GM12891 (cell line): ENCODE measurements around the gene SH2D3A.
A peak's percentile ranks its signal among the peaks of the same experiment; 100 is the strongest.

Source experiments
- DNase-seq: peaks from one replicate; pipeline ENCODE4 v3.0.0; 2011; ENCODE audit warnings: low spot score; ENCODE audit not compliant: insufficient read length
- FAIRE-seq: peaks from 2 replicates; lab custom pipeline; 2011; peaks lifted over from hg19 to GRCh38; lab: Jason Lieb, UNC
- PAX5 ChIP-seq: IDR thresholded peaks from 2 replicates; pipeline ENCODE4 v1.6.1; 2011; ENCODE audit warnings: low read length, moderate library complexity, mild to moderate bottlenecking; ENCODE audit not compliant: insufficient read depth, severe bottlenecking
- POLR2A ChIP-seq: IDR thresholded peaks from 2 replicates; pipeline ENCODE4 v1.6.1; 2011; ENCODE audit warnings: low read depth, low read length, control low read depth
- POLR2AphosphoS5 ChIP-seq: IDR thresholded peaks from 2 replicates; pipeline ENCODE4 v1.6.1; 2011; ENCODE audit warnings: low read depth, low read length, control low read depth
- POU2F2 ChIP-seq: IDR thresholded peaks from 2 replicates; pipeline ENCODE4 v1.6.1; 2011; ENCODE audit warnings: low read depth, mild to moderate bottlenecking, control low read depth, low read length, moderate library complexity
- SPI1 ChIP-seq: IDR thresholded peaks from 2 replicates; pipeline ENCODE4 v1.6.1; 2011; ENCODE audit warnings: low read depth, low read length, control low read depth
- TAF1 ChIP-seq: IDR thresholded peaks from 2 replicates; pipeline ENCODE4 v1.6.1; 2011; ENCODE audit warnings: low read depth, low read length, control low read depth

Gene SH2D3A

GRCh38 chr19:6745965-6746364 lies 21.3 kb downstream of the SH2D3A start:
- FAIRE-seq: no peak
- DNase-seq: no peak
- TF ChIP-seq TAF1 (no peak), POU2F2 (no peak), SPI1 (no peak), POLR2AphosphoS5 (no peak), POLR2A (no peak), PAX5 (no peak)

GRCh38 chr19:6744381-6745301 lies 22.6 kb downstream of the SH2D3A start:
- FAIRE-seq (no peak), DNase-seq (no peak)
- TF ChIP-seq POLR2AphosphoS5 (no peak), SPI1 (no peak), POU2F2 (no peak), PAX5 (no peak), POLR2A (no peak), TAF1 (no peak)

GRCh38 chr19:6743714-6744380 lies 23.4 kb downstream of the SH2D3A start:
- FAIRE-seq (no peak), DNase-seq (no peak)
- TF ChIP-seq POU2F2: no peak
- TF ChIP-seq POLR2AphosphoS5: no peak
- no peak for TF ChIP-seq PAX5
- TF ChIP-seq SPI1: no peak
- no peak for TF ChIP-seq TAF1
- TF ChIP-seq POLR2A: no peak

GRCh38 chr19:6743066-6743465 lies 24.2 kb downstream of the SH2D3A start:
- TF ChIP-seq POLR2A (no peak), SPI1 (no peak), POU2F2 (no peak), PAX5 (no peak), POLR2AphosphoS5 (no peak), TAF1 (no peak)
- FAIRE-seq (no peak), DNase-seq (no peak)

- TF ChIP-seq POU2F2: 0 out of 2 replicates have a peak, but pooled peaks have one; percentile 53
- peak; percentile 63 for TF ChIP-seq PAX5
- TF ChIP-seq POLR2AphosphoS5: no peak
- no peak; the same call in 1 of the 2 replicates for TF ChIP-seq TAF1
- TF ChIP-seq SPI1: no peak
- FAIRE-seq (peak; percentile 92), DNase-seq (no peak)
These were observed 26.5 kb downstream of the SH2D3A start for GRCh38 chr19:6740589-6741343.

- TF ChIP-seq POLR2A: no peak
- DNase-seq (no peak), FAIRE-seq (peak; percentile 72)
These were observed 27.2 kb downstream of the SH2D3A start for GRCh38 chr19:6739883-6740588.

GRCh38 chr19:6739390-6739882 lies 27.8 kb downstream of the SH2D3A start, which contains the start of gene TRIP10:
TRIP10 (plus strand) TSS chr19:6739680; CDS start chr19:6739762, 82 bp downstream.
- TF ChIP-seq POLR2AphosphoS5: no peak
- TF ChIP-seq SPI1: no peak
- no peak for TF ChIP-seq PAX5
- no peak for TF ChIP-seq TAF1
- no peak for TF ChIP-seq POLR2A
- no peak for TF ChIP-seq POU2F2
- peak; percentile 87 for DNase-seq
- FAIRE-seq: peak; percentile 58

GRCh38 chr19:6738787-6739389 lies 28.3 kb downstream of the SH2D3A start:
- FAIRE-seq: no peak
- DNase-seq: no peak
- TF ChIP-seq POLR2A (no peak), POU2F2 (no peak), PAX5 (no peak), POLR2AphosphoS5 (no peak), TAF1 (no peak), SPI1 (no peak)
